B cell (primary cell): ENCODE data around the gene STK17B.

ENCODE experiments used
- EZH2 ChIP-seq: IDR thresholded peaks from 2 replicates; pipeline ENCODE4 v1.6.1; 2012; ENCODE audit warnings: borderline replicate concordance, low read depth, mild to moderate bottlenecking, moderate library complexity, low read length; ENCODE audit not compliant: insufficient read depth, poor library complexity, severe bottlenecking
- TF ChIP-seq, protein P1 (sequence below): fragments of 200-600 bp; IDR thresholded peaks from one replicate; pipeline ENCODE4 v1.8.0; 2022; ENCODE audit warnings: antibody characterized with exemption, mild to moderate bottlenecking

DNA sequence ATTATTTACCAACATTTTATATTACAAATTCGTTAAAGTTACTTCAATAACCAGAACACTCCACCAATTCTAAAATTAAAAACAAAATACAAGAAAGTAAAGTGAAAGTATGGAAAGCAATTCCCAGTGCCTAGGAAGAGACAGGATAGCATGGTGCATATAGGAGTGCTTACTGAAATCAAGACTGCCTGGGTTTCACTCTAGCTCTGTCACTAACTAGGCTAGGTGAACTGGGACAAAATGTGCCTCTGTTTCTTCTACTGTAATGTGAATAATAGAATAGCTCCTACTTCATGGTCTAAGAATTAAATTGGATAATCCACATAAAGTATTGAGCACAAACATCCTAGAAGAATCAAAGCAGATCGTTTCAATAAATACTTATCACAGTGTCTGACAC, 22.6 kb downstream of the STK17B start:
- TF ChIP-seq, protein P1, sequence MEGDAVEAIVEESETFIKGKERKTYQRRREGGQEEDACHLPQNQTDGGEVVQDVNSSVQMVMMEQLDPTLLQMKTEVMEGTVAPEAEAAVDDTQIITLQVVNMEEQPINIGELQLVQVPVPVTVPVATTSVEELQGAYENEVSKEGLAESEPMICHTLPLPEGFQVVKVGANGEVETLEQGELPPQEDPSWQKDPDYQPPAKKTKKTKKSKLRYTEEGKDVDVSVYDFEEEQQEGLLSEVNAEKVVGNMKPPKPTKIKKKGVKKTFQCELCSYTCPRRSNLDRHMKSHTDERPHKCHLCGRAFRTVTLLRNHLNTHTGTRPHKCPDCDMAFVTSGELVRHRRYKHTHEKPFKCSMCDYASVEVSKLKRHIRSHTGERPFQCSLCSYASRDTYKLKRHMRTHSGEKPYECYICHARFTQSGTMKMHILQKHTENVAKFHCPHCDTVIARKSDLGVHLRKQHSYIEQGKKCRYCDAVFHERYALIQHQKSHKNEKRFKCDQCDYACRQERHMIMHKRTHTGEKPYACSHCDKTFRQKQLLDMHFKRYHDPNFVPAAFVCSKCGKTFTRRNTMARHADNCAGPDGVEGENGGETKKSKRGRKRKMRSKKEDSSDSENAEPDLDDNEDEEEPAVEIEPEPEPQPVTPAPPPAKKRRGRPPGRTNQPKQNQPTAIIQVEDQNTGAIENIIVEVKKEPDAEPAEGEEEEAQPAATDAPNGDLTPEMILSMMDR = no peak
- no peak for TF ChIP-seq EZH2
